SK-N-SH (cell line): ENCODE measurements around the gene BNC2. TPM values are rescaled to one million over a fixed set of nuclear protein-coding genes. Genes with fewer than 3 reads are reported as not detected.

Source experiments
- CTCF ChIA-PET: fragments of 300-600, 350-600 bp; formaldehyde crosslinking; extraction: SDS; loops from one replicate; lab custom pipeline; 2021; lab: Yijun Ruan, JAX
- POLR2A ChIA-PET: fragments of 350-600 bp; sonication (Branson Sonifier 250); formaldehyde crosslinking; extraction: SDS; loops from one replicate; lab custom pipeline; 2020; ENCODE audit warnings: antibody characterized with exemption, inconsistent platforms; lab: Yijun Ruan, JAX
- DNase-seq: peaks from one replicate; pipeline ENCODE4 v3.0.0; 2012
- H2AFZ ChIP-seq: fragments of 200-600 bp; sonication (generic); 2 replicates; pipeline ENCODE4 v1.8.1; 2016; ENCODE audit warnings: antibody characterized with exemption, mild to moderate bottlenecking, low read depth
- H3F3A ChIP-seq: fragments of 200-600 bp; sonication (generic); replicated peaks from 2 replicates; pipeline ENCODE3; 2016; ENCODE audit warnings: antibody characterized with exemption, mild to moderate bottlenecking; ENCODE audit not compliant: insufficient read depth
- H3K27ac ChIP-seq, 2 experiments: fragments of 200-500 bp in 1 of 2; fragments of 200-600 bp in 1 of 2; sonication (Bioruptor generic) in 1 of 2; sonication (generic), shearing (Covaris generic) in 1 of 2; 2 replicates each; pipeline versions ENCODE4 v1.5.1 to v1.6.1; 2014 to 2016; ENCODE audit warnings: low read depth in 2 of 2, inconsistent platforms in 1 of 2, low read length in 1 of 2, mild to moderate bottlenecking in 1 of 2, mixed read lengths in 1 of 2
- H3K27me3 ChIP-seq: fragments of 200-600 bp; sonication (generic), shearing (Covaris generic); 2 replicates; pipeline ENCODE4 v1.6.1; 2016; ENCODE audit warnings: mixed run types; ENCODE audit not compliant: insufficient read depth
- H3K36me3 ChIP-seq, 2 experiments: fragments of 200-500 bp in 1 of 2; fragments of 200-600 bp in 1 of 2; sonication (Bioruptor generic) in 1 of 2; sonication (generic) in 1 of 2; replicated peaks in 1 of 2; 2 replicates each; pipeline versions ENCODE3 to v1.5.1; 2014 to 2016; ENCODE audit warnings: low read length in 1 of 2, mild to moderate bottlenecking in 1 of 2; ENCODE audit not compliant: insufficient read depth in 2 of 2, control insufficient read depth in 1 of 2
- H3K4me1 ChIP-seq, 2 experiments: fragments of 200-500 bp in 1 of 2; fragments of 200-600 bp in 1 of 2; sonication (Bioruptor generic) in 1 of 2; sonication (generic), shearing (Covaris generic) in 1 of 2; 2 replicates each; pipeline versions ENCODE4 v1.5.1 to v1.6.1; 2014 to 2016; ENCODE audit warnings: low read depth in 1 of 2, low read length in 1 of 2, mixed run types in 1 of 2; ENCODE audit not compliant: insufficient read depth in 2 of 2, control insufficient read depth in 1 of 2
- H3K4me2 ChIP-seq: fragments of 200-600 bp; sonication (generic), shearing (Covaris generic); 2 replicates; pipeline ENCODE4 v1.6.1; 2017; ENCODE audit warnings: mixed run types
- H3K4me3 ChIP-seq, 2 experiments: fragments of 200-500 bp in 1 of 2; fragments of 200-600 bp in 1 of 2; sonication (Bioruptor generic) in 1 of 2; sonication (generic), shearing (Covaris generic) in 1 of 2; 2 replicates each; pipeline versions ENCODE4 v1.5.1 to v1.8.1; 2014 to 2016; ENCODE audit warnings: low read depth in 2 of 2, inconsistent platforms in 1 of 2, low read length in 1 of 2, mild to moderate bottlenecking in 1 of 2, mixed read lengths in 1 of 2, moderate library complexity in 1 of 2
- H3K79me2 ChIP-seq: fragments of 200-600 bp; sonication (generic); 2 replicates; pipeline ENCODE4 v1.8.1; 2017; ENCODE audit warnings: mild to moderate bottlenecking; ENCODE audit not compliant: insufficient read depth
- H3K9ac ChIP-seq: fragments of 200-600 bp; sonication (generic); 2 replicates; pipeline ENCODE4 v1.6.1; 2017; ENCODE audit warnings: mixed run types
- H3K9me2 ChIP-seq: fragments of 200-600 bp; sonication (generic); 2 replicates; pipeline ENCODE4 v1.6.1; 2017; ENCODE audit warnings: mixed run types
- H3K9me3 ChIP-seq: fragments of 200-600 bp; sonication (generic); 2 replicates; pipeline ENCODE4 v1.6.1; 2017; ENCODE audit warnings: mixed run types, mild to moderate bottlenecking, moderate library complexity
- H4K20me1 ChIP-seq: fragments of 200-600 bp; sonication (generic); 2 replicates; pipeline ENCODE4 v1.6.1; 2017; ENCODE audit warnings: mild to moderate bottlenecking, mixed run types; ENCODE audit not compliant: insufficient read depth
- EP300 ChIP-seq, 2 experiments: IDR thresholded peaks; 2 replicates each; pipeline versions ENCODE4 v1.4.0 to v1.6.1; 2012; ENCODE audit warnings: borderline replicate concordance in 1 of 2, low read depth in 1 of 2, low read length in 1 of 2
- EZH2phosphoT487 ChIP-seq: fragments of 200-600 bp; sonication (generic); IDR thresholded peaks from 2 replicates; pipeline ENCODE4 v1.6.1; 2017; ENCODE audit warnings: low read depth, mixed run types, mild to moderate bottlenecking, antibody characterized with exemption, moderate library complexity, borderline replicate concordance
- FOSL2 ChIP-seq: IDR thresholded peaks from 2 replicates; pipeline ENCODE4 v1.4.0; 2012; ENCODE audit warnings: low read depth, mild to moderate bottlenecking, moderate library complexity, borderline replicate concordance
- FOXJ3 ChIP-seq: sonication (generic); formaldehyde crosslinking; IDR thresholded peaks from 2 replicates; pipeline ENCODE4 v1.5.1; 2020; ENCODE audit warnings: mild to moderate bottlenecking, missing genetic modification reagents
- GABPA ChIP-seq: IDR thresholded peaks from 2 replicates; pipeline ENCODE4 v1.4.0; 2012; ENCODE audit warnings: low read depth, mild to moderate bottlenecking
- JUND ChIP-seq: IDR thresholded peaks from 2 replicates; pipeline ENCODE4 v1.4.0; 2012
- NFIC ChIP-seq: IDR thresholded peaks from 2 replicates; pipeline ENCODE4 v1.4.0; 2012; ENCODE audit warnings: borderline replicate concordance
- RXRA ChIP-seq: IDR thresholded peaks from 2 replicates; pipeline ENCODE4 v1.4.0; 2012; ENCODE audit warnings: low read depth, mild to moderate bottlenecking, borderline replicate concordance
- TCF12 ChIP-seq: IDR thresholded peaks from 2 replicates; pipeline ENCODE4 v1.4.0; 2012
- TEAD4 ChIP-seq: IDR thresholded peaks from 2 replicates; pipeline ENCODE4 v1.4.0; 2012; ENCODE audit warnings: mild to moderate bottlenecking, borderline replicate concordance; ENCODE audit not compliant: insufficient read depth
- WGBS: methylation state at CpG from one replicate; pipeline ENCODE4 v1.1.6; 2017; ENCODE audit warnings: low lambda C conversion rate; 5-methylcytosine and 5-hydroxymethylcytosine counted together
- polyA plus RNA-seq, 3 experiments: library from polyadenylated mRNA; depleted of rRNA; stranded (reverse); fragments of >200 nt; gene quantifications; 2 replicates each; pipeline ENCODE4 v1.2.3, GENCODE V29; 2012
- TF ChIP-seq, protein P1 (sequence below): IDR thresholded peaks from 2 replicates; pipeline ENCODE4; 2012
- TF ChIP-seq, protein P2 (sequence below): IDR thresholded peaks from 2 replicates; pipeline ENCODE4 v1.4.0; 2012; ENCODE audit warnings: low read depth
- TF ChIP-seq, protein P3 (sequence below): IDR thresholded peaks from 2 replicates; pipeline ENCODE4 v1.6.1; 2012; ENCODE audit warnings: mild to moderate bottlenecking, low read depth, low read length, moderate library complexity
- TF ChIP-seq, protein P4 (sequence below): fragments of 200-600 bp; sonication (generic); IDR thresholded peaks from 2 replicates; pipeline ENCODE4 v1.6.1; 2017; ENCODE audit warnings: antibody characterized with exemption, mild to moderate bottlenecking, moderate library complexity

The BNC2 gene
- polyA plus RNA-seq, 1 of the 3 experiments (the other 2 are of a cell fraction) = 8.8 TPM

DNA sequence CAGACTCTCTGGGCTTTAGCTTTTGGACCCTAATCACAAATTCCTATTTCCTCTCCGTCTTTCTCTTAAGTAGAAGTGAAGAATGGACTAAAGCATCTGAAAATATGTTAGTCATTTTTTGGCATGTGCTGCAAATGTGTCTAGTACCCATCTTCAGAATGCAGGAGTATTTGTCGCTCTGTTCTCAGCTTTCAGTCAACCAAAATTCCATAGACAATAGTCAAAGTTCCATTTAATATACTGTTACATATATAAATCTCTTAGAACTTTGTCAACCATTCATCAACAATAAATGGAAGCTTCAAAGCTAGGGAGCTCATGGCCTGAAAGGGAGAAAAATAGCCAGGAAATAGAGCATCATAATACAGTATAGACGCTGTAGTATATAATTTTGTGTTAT, 509.4 kb downstream of the BNC2 start:
- CTCF ChIA-PET = interaction anchor here (0.9 to 1.4 kb wide), 2 partner anchors 9 to 30 kb away, joined by 3 to 7 read pairs; no protein-coding TSS in a partner anchor
- peak overlapping the region in 1 of 2 experiments; percentile 74; a peak in 2 of 4 replicates for H3K27ac ChIP-seq
- H3K79me2 ChIP-seq = no peaks in the 10 kb centered on the region
- H3K4me2 ChIP-seq = 0 out of 2 replicates have a peak overlapping the region, but pooled peaks have one; percentile 26
- no peaks in the 10 kb centered on the region for H3K9me3 ChIP-seq
- no peak for TF ChIP-seq GABPA
- TF ChIP-seq, protein P1, sequence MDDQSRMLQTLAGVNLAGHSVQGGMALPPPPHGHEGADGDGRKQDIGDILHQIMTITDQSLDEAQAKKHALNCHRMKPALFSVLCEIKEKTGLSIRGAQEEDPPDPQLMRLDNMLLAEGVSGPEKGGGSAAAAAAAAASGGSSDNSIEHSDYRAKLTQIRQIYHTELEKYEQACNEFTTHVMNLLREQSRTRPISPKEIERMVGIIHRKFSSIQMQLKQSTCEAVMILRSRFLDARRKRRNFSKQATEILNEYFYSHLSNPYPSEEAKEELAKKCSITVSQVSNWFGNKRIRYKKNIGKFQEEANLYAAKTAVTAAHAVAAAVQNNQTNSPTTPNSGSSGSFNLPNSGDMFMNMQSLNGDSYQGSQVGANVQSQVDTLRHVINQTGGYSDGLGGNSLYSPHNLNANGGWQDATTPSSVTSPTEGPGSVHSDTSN = peak; percentile 88
- TF ChIP-seq TCF12 = peak; percentile 78
- peak; percentile 89; the same call in 1 of the 2 replicates for TF ChIP-seq NFIC
- TF ChIP-seq EZH2phosphoT487 = no peak
- TF ChIP-seq EP300 (IDR thresholded peaks at IDR 0.05; ENCODE audit: borderline replicate concordance in 1 of 2, low read depth in 1 of 2, low read length in 1 of 2) = peak in 1 of 2 experiments; percentile 76; a peak in 2 of 4 replicates
- 0 out of 2 replicates have a peak, but pooled peaks have one; percentile 42 for TF ChIP-seq RXRA
- TF ChIP-seq JUND = peak; percentile 64; the same call in 1 of the 2 replicates
- TF ChIP-seq FOSL2 = peak; percentile 57
- TF ChIP-seq, protein P2, sequence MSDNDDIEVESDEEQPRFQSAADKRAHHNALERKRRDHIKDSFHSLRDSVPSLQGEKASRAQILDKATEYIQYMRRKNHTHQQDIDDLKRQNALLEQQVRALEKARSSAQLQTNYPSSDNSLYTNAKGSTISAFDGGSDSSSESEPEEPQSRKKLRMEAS = 0 out of 2 replicates have a peak, but pooled peaks have one; percentile 30
- TF ChIP-seq, protein P3, sequence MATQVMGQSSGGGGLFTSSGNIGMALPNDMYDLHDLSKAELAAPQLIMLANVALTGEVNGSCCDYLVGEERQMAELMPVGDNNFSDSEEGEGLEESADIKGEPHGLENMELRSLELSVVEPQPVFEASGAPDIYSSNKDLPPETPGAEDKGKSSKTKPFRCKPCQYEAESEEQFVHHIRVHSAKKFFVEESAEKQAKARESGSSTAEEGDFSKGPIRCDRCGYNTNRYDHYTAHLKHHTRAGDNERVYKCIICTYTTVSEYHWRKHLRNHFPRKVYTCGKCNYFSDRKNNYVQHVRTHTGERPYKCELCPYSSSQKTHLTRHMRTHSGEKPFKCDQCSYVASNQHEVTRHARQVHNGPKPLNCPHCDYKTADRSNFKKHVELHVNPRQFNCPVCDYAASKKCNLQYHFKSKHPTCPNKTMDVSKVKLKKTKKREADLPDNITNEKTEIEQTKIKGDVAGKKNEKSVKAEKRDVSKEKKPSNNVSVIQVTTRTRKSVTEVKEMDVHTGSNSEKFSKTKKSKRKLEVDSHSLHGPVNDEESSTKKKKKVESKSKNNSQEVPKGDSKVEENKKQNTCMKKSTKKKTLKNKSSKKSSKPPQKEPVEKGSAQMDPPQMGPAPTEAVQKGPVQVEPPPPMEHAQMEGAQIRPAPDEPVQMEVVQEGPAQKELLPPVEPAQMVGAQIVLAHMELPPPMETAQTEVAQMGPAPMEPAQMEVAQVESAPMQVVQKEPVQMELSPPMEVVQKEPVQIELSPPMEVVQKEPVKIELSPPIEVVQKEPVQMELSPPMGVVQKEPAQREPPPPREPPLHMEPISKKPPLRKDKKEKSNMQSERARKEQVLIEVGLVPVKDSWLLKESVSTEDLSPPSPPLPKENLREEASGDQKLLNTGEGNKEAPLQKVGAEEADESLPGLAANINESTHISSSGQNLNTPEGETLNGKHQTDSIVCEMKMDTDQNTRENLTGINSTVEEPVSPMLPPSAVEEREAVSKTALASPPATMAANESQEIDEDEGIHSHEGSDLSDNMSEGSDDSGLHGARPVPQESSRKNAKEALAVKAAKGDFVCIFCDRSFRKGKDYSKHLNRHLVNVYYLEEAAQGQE = no peak
- TF ChIP-seq, protein P4, sequence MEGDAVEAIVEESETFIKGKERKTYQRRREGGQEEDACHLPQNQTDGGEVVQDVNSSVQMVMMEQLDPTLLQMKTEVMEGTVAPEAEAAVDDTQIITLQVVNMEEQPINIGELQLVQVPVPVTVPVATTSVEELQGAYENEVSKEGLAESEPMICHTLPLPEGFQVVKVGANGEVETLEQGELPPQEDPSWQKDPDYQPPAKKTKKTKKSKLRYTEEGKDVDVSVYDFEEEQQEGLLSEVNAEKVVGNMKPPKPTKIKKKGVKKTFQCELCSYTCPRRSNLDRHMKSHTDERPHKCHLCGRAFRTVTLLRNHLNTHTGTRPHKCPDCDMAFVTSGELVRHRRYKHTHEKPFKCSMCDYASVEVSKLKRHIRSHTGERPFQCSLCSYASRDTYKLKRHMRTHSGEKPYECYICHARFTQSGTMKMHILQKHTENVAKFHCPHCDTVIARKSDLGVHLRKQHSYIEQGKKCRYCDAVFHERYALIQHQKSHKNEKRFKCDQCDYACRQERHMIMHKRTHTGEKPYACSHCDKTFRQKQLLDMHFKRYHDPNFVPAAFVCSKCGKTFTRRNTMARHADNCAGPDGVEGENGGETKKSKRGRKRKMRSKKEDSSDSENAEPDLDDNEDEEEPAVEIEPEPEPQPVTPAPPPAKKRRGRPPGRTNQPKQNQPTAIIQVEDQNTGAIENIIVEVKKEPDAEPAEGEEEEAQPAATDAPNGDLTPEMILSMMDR = no peak
- TF ChIP-seq TEAD4 = 0 out of 2 replicates have a peak, but pooled peaks have one; percentile 62
- TF ChIP-seq FOXJ3 (CRISPR knock-in tag) = no peak
- no peaks in the 10 kb centered on the region for H3K27me3 ChIP-seq
- H3K9me2 ChIP-seq = no peaks in the 10 kb centered on the region
- 21% methylated on average over 3 of the region's 3 CpGs for WGBS
- peaks cover 18% of the 10 kb centered on the region for H3F3A ChIP-seq
- no peak overlapping the region for H3K9ac ChIP-seq
- no peaks in the 10 kb centered on the region for H4K20me1 ChIP-seq
- no peak overlapping the region for H3K4me3 ChIP-seq
- peaks cover 12 to 13% of the 10 kb centered on the region in 2 experiments; a peak in 3 of 4 replicates for H3K4me1 ChIP-seq
- POLR2A ChIA-PET = no interaction called here
- H3K36me3 ChIP-seq = no peaks in the 10 kb centered on the region
- H2AFZ ChIP-seq = peak overlapping the region; percentile 66; the same call in 1 of the 2 replicates
- no peak for DNase-seq
